Superior temporal gyrus (tissue), 1 donor: ENCODE results near the gene ITIH6.
"Not testable (repeated sequence)": the region's sequence is repeated elsewhere in the genome, so short reads cannot be mapped to it uniquely, and the experiment has no call there.

Experiments used
- DNase-seq: peaks from one replicate; pipeline ENCODE4 v3.0.0-alpha.2; 2016; ENCODE audit errors: extremely low spot score

ITIH6 gene

DNA sequence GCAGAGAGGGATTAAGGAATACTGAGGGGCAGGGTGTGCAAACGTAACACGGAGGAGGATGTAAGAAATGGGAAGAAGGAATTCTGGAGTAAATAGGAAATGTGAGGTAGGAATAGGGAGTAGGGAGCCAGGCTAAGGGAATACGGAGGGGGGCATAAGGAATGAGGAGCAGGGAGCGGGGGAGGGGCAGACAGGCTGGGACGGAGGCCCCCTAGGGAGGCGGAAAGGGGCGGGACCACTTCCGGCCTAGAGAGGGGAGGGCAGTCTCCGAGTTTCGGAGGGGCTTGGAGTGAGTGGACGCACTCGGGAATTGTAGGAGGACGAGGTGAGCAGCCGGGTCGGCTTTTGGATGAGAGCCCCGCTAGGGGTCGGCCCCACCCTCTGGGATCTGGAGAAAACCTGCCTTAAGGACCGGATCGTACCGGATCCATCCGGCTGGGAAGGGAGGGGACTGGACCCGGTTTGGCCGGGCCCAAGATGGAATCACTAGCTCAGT, 10.1 kb upstream of the ITIH6 start:
- DNase-seq, result peak; percentile 65

DNA sequence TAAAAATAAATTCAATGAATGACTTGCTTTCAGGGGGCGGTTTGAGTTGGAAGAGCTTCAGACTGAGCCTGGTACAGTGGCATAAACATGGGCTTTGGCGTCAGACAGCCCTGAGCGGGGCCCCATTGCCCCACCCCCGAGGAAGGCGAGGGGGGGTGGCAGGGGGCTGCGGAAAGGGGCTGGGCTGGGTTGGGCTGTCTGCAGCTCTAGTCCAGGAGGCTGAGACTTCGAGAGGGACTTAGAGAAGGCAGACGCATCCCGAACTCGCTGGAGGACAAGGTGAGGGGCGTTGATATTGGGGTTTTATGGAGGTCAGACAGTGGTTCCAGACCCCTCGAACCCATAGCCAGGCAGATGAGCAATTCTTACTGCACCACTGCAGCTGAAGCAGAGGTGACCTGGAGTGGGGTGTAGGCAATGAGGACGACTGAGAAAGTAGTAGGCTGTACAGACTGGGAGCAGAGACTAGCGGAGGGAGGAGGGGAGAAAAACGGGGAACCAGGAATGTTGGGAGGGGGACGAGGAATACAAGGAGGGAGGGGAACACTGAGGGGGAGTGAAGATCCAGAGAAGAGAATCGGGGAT, 9.6 kb upstream of the ITIH6 start, which contains the start of gene MAGED2:
Gene MAGED2 (plus strand): TSS at position 222 of the 585 bp plus-strand sequence. CDS start 1,587 bp downstream, outside the sequence.
- no peak for DNase-seq

DNA sequence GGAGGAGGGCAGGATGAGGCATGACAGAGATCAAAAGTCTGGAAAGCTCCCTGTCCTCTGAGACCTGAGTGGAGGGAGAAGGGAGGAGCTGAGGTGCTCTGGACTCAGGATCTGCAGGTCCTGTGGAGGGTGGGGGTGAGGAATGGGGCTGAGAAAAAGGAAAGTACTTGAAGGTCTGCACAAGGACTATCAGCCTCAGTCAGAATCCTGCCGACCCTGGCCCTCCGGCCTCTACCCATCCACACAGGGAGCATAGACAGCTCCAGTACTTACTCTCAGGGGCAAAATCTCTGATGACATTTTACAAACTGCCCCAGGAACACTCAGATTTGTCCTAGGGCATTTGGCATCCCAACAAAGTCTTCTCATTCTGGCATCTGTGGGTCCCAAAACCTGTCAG, 991 bp upstream of the ITIH6 start:
- DNase-seq, result no peak

- no peak for DNase-seq
Observed at GRCh38 chrX:54794795-54795194, 3.3 kb downstream of the ITIH6 start.

GRCh38 chrX:54794028-54794427, 4.0 kb downstream of the ITIH6 start:
- no peak for DNase-seq

DNA sequence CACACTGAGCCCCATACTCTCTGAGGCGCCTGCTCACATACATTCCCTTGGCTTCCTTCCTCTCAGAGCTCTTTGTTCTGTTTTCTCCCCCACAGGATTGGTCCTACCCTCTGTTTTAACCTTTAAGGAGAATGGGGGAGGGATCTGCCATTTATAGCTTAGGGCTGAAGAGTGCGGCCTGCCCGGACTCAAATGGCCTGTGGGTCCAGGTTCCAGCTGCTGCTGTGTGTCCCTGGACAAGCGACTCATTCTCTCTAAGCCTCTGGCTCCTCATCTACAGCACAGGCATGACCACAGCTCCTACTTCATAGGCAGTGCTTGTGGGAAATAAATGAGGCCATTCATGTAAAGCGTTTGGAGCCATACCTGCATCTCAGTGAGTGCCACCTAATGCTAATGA, 8.7 kb downstream of the ITIH6 start:
- DNase-seq, result not testable (repeated sequence)

DNA sequence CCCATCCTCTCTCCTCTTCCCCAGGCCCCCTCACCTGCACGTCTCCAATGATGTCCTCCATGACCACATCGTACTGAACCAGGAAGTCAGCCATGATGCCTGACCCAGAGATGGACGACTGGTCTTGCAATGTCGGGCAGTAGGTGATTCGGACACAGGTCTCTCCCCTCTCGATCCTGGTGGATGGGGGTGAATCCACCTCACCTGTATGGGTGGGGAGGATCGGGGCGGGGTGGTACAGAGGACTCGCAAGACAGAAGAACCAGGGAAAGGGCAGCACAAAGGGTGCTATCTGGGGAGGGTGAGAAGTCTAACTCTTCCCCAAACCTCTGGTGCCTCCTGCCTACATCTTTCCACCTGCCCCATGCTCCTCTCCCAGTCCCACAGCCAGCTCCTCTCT, 9.6 kb downstream of the ITIH6 start:
- DNase-seq, result no peak

DNA sequence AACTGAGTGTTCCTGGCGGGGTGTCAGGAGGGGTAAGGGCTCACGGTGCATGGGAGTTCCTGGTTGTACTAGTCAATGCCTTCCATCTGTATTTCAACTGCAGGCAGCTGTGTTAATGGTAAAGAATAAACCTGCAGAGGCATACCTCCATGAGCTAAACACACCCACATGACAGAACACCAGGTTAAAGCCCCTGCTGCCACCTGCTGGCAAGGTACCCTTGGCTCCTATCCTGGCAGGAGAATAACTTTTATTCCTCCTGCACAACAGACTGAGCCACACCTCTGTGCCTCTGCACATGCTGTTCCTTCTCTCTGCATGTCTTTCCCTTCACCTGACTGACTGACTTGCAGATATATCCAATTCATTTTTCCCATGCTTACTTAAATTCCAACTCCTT, 11.1 kb downstream of the ITIH6 start:
- DNase-seq, result no peak

- no peak for DNase-seq
Observed at GRCh38 chrX:54785901-54786300, 12.2 kb downstream of the ITIH6 start.

DNA sequence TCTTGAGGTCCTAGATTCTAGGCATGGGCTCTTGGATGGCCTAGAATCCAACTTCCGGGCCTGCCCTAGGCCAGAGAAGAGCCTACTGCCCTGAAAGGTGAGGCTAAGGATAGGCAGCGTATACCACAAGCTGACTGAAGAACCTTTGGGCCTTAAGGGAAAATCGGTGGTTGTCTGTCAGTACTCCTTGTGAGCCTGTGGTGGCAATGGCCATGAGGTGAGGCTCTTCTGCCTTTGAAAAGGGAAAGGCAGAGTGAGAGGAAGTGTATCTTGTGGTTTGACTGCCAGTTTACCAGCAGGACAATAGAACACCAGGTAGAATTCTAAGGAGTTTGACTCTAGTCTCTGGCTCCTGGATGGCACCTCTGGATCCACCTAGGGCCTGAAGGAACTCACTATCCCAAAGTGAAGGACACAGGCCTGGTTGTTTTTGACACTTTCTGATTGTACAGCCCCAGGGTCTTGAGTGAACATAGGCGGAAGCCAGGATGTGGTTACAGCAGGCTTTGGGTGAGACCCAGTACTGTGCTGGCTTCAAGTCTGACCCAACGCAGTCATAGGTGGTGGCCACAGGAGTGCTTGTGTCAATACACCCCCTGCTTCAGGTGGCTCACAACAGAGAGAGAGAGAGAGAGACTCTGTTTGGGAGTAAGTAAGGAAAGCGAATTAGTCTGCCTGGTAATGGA, 20.9 kb downstream of the ITIH6 start:
- no peak for DNase-seq

GRCh38 chrX:54776061-54776460, 22.0 kb downstream of the ITIH6 start:
- no peak for DNase-seq

DNA sequence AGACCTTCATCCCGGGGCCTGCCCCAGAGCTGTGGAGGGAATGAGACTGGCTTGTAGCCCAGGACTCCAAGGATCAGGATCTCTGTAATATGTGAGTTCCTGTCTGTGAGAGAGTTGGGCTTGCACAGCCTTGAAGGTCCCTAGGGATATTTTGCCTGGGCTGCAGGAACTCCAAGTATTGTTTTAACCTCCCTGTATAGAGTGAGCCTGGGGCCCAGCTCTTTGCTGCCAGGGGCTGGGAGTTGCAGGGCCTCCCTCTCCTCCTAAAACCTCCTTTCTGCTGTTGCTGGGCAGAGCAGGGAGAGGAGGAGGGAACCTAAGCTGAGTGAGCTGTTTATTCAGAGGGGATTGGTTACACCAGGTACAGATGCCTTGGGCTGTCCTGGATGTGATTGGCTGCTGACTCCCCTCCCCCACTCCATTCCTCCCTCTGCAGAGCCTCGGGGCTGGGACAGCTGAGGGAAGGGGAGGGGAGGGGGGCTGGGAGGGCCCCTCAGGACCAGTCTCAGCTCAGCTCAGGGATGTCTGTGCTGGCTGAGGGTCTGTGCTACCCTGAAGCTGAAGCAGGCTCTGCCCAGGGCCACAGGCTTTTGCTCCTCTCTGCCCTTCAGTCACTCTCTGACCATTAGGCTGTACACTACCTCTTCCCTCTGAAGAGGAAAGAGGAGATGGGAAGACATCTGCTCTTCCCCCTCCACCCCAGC, 23.5 kb downstream of the ITIH6 start:
- not testable (repeated sequence) for DNase-seq

GRCh38 chrX:54758114-54759055, 39.7 kb downstream of the ITIH6 start:
- DNase-seq, result no peak

DNA sequence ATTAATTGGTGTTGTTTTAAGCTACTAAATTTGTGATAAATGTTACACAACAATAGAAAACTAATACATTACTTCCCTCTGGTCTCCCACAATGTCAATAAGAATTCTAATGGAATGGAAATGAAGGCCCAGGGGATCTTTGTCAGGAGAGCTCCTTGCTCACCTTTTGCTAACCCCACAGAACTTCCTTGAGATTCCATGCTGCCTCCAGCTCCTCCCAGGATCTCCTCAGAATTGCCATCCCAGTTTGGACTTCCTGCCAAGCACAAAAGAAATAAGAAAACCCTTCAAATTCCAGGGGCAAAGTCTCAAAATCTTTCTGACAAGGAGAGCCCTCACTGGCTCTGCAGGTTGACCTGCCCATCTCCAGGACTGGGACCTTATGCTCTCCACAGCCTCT, 43.2 kb downstream of the ITIH6 start:
- no peak for DNase-seq

DNA sequence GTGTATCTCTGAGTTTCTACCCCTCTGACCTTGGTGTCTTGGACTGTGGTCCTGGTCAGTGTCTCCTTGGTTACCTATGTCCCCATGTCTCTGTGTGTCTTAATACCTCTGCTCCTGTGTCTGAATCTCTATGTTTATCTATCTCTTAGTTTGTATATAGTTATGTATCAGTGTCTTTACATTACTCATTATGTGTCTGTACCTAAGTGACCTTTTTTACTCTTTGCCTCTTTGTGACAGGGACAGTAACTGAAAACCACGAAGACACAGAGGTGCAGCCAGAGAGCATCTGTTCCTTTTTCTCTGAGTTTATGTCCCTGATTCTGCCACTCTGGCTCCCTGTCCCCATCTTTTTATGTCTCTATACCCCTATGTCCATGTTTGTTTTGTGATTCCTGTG, 49.4 kb downstream of the ITIH6 start:
- no peak for DNase-seq

GRCh38 chrX:54747733-54748393, 50.2 kb downstream of the ITIH6 start:
- DNase-seq, result no peak

- no peak for DNase-seq
Observed at GRCh38 chrX:54746928-54747327, 51.1 kb downstream of the ITIH6 start.

GRCh38 chrX:54745676-54746075, 52.4 kb downstream of the ITIH6 start:
- no peak for DNase-seq

- DNase-seq, result not testable (repeated sequence)
Observed at GRCh38 chrX:54738567-54738966, 59.5 kb downstream of the ITIH6 start.

- not testable (repeated sequence) for DNase-seq
Observed at GRCh38 chrX:54736298-54736942, 61.6 kb downstream of the ITIH6 start.

DNA sequence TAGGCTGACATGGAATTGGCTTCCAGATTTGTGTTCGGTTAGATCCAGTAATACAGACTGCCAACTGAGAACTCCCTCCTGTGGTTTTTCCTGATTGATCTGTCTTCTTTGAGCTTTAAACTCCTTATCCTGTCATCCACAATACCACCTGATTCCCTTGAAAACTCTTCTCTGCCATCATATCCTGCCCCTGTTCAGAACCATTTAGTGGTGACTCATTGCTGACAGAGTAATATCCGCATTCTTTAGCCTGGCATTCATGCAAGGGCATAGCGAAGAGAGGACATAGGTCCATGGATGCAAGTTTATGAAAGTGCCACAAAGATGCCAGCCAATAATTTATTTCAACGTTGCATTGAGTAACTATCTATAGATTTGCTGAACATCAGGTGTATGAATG, 76.6 kb downstream of the ITIH6 start:
- DNase-seq, result no peak
